H9 (cell line): ENCODE measurements around the gene DNAAF3. TPM values are rescaled to one million over a fixed set of nuclear protein-coding genes. Genes with fewer than 3 reads are reported as not detected.

Experiments
- DNase-seq: peaks from one replicate; pipeline ENCODE4 v3.0.0-alpha.2; 2017
- H2AFZ ChIP-seq: one replicate; pipeline ENCODE4 v1.6.1; 2013; ENCODE audit warnings: mild to moderate bottlenecking, low read length, control low read depth, moderate library complexity
- H2AK5ac ChIP-seq: 2 replicates; pipeline ENCODE4 v1.6.1; 2013; ENCODE audit warnings: low read length, control low read depth, mixed read lengths; ENCODE audit not compliant: insufficient read length
- H2BK120ac ChIP-seq: one replicate; pipeline ENCODE4 v1.6.1; 2013; ENCODE audit warnings: low read depth, mild to moderate bottlenecking, low read length, control low read depth, inconsistent platforms; ENCODE audit not compliant: poor library complexity, severe bottlenecking
- H2BK12ac ChIP-seq: 2 replicates; pipeline ENCODE4 v1.6.1; 2013; ENCODE audit warnings: low read length, control low read depth, mixed read lengths, low read depth; ENCODE audit not compliant: insufficient read length
- H2BK15ac ChIP-seq: 2 replicates; pipeline ENCODE4 v1.6.1; 2013; ENCODE audit warnings: low read depth, low read length, control low read depth
- H2BK20ac ChIP-seq: one replicate; pipeline ENCODE4 v1.6.1; 2013; ENCODE audit warnings: low read depth, mild to moderate bottlenecking, low read length, control low read depth, inconsistent platforms; ENCODE audit not compliant: poor library complexity, severe bottlenecking
- H2BK5ac ChIP-seq: 2 replicates; pipeline ENCODE4 v1.6.1; 2013; ENCODE audit warnings: low read length, control low read depth, mixed read lengths; ENCODE audit not compliant: insufficient read length
- H3K14ac ChIP-seq: 2 replicates; pipeline ENCODE4 v1.6.1; 2013; ENCODE audit warnings: low read length, control low read depth; ENCODE audit not compliant: insufficient read depth
- H3K18ac ChIP-seq: 2 replicates; pipeline ENCODE4 v1.6.1; 2013; ENCODE audit warnings: low read depth, mild to moderate bottlenecking, mixed read lengths, low read length, control low read depth; ENCODE audit not compliant: insufficient read length
- H3K23ac ChIP-seq: 2 replicates; pipeline ENCODE4 v1.6.1; 2013; ENCODE audit warnings: low read length, control low read depth, mixed read lengths, low read depth; ENCODE audit not compliant: insufficient read length
- H3K23me2 ChIP-seq: 2 replicates; pipeline ENCODE4 v1.6.1; 2013; ENCODE audit warnings: low read depth, mild to moderate bottlenecking, mixed read lengths, low read length, control low read depth; ENCODE audit not compliant: insufficient read length, poor library complexity, severe bottlenecking
- H3K27ac ChIP-seq: 2 replicates; pipeline ENCODE4 v1.5.1; 2013; ENCODE audit warnings: low read length, control low read depth, mixed read lengths, low read depth; ENCODE audit not compliant: insufficient read length
- H3K27me3 ChIP-seq: 2 replicates; pipeline ENCODE4 v1.6.1; 2013; ENCODE audit warnings: low read length, control low read depth, inconsistent platforms; ENCODE audit not compliant: insufficient read depth
- H3K4ac ChIP-seq: 2 replicates; pipeline ENCODE4 v1.6.1; 2013; ENCODE audit warnings: low read depth, mild to moderate bottlenecking, control low read depth, inconsistent platforms, low read length, moderate library complexity
- H3K4me1 ChIP-seq: 2 replicates; pipeline ENCODE4 v1.6.1; 2013; ENCODE audit warnings: low read length, control low read depth, inconsistent platforms; ENCODE audit not compliant: insufficient read depth
- H3K4me2 ChIP-seq: 2 replicates; pipeline ENCODE4 v1.6.1; 2013; ENCODE audit warnings: low read length, control low read depth, mixed read lengths; ENCODE audit not compliant: insufficient read length, insufficient read depth
- H3K56ac ChIP-seq: 2 replicates; pipeline ENCODE4 v1.6.1; 2013; ENCODE audit warnings: low read depth, mild to moderate bottlenecking, mixed read lengths, low read length, control low read depth; ENCODE audit not compliant: insufficient read length
- H3K79me1 ChIP-seq: 2 replicates; pipeline ENCODE4 v1.6.1; 2013; ENCODE audit warnings: low read depth, mild to moderate bottlenecking, moderate library complexity, low read length, control low read depth, inconsistent platforms; ENCODE audit not compliant: insufficient read depth, poor library complexity, severe bottlenecking
- H3K79me2 ChIP-seq: 2 replicates; pipeline ENCODE4 v1.6.1; 2013; ENCODE audit warnings: low read length, control low read depth, inconsistent platforms; ENCODE audit not compliant: insufficient read depth
- H3K9ac ChIP-seq: 2 replicates; pipeline ENCODE4 v1.6.1; 2013; ENCODE audit warnings: low read length, control low read depth, mixed read lengths; ENCODE audit not compliant: insufficient read length; ENCODE audit errors: extremely low read depth
- H3K9me3 ChIP-seq: one replicate; pipeline ENCODE4 v1.6.1; 2013; ENCODE audit warnings: low read depth, low read length, inconsistent platforms; ENCODE audit not compliant: control insufficient read depth
- H3T11ph ChIP-seq: one replicate; pipeline ENCODE4 v1.6.1; 2013; ENCODE audit warnings: mild to moderate bottlenecking, low read length, control low read depth, inconsistent platforms
- H4K20me1 ChIP-seq: one replicate; pipeline ENCODE4 v1.6.1; 2013; ENCODE audit not compliant: control insufficient read depth, insufficient read length, insufficient read depth
- H4K5ac ChIP-seq: 2 replicates; pipeline ENCODE4 v1.6.1; 2013; ENCODE audit warnings: low read depth, mild to moderate bottlenecking, mixed read lengths, low read length, control low read depth; ENCODE audit not compliant: insufficient read length
- H4K8ac ChIP-seq: replicated peaks from 2 replicates; pipeline ENCODE4 v1.6.1; 2013; ENCODE audit warnings: low read length, control low read depth, mixed read lengths, low read depth; ENCODE audit not compliant: insufficient read length
- H4K91ac ChIP-seq: 2 replicates; pipeline ENCODE4 v1.6.1; 2013; ENCODE audit warnings: low read depth, mild to moderate bottlenecking, moderate library complexity, mixed read lengths, low read length, control low read depth; ENCODE audit not compliant: insufficient read length
- H3K27ac Mint-ChIP-seq, 3 experiments: 2 replicates in 2 of 3; 3 replicates in 1 of 3; pipeline ENCODE4 v1.8.0; 2020 to 2021; ENCODE audit warnings: mixed read lengths in 3 of 3, mild to moderate bottlenecking in 1 of 3, moderate library complexity in 1 of 3
- H3K27me3 Mint-ChIP-seq: 2 replicates; pipeline ENCODE4 v1.8.0; 2021; ENCODE audit warnings: low read depth, mild to moderate bottlenecking, moderate library complexity, mixed read lengths
- H3K36me3 Mint-ChIP-seq, 3 experiments: 2 replicates in 2 of 3; 3 replicates in 1 of 3; pipeline ENCODE4 v1.8.0; 2020 to 2021; ENCODE audit warnings: low read depth in 3 of 3, mixed read lengths in 3 of 3; ENCODE audit not compliant: insufficient read depth in 1 of 3
- H3K4me1 Mint-ChIP-seq, 2 experiments: 2 replicates each; pipeline ENCODE4 v1.8.0; 2020; ENCODE audit warnings: mixed read lengths in 2 of 2
- H3K4me3 Mint-ChIP-seq, 2 experiments: 2 replicates in 1 of 2; 3 replicates in 1 of 2; pipeline ENCODE4 v1.8.0; 2020 to 2021; ENCODE audit warnings: mild to moderate bottlenecking in 2 of 2, mixed read lengths in 2 of 2, moderate library complexity in 1 of 2
- H3K9me3 Mint-ChIP-seq, 2 experiments: 2 replicates in 1 of 2; 3 replicates in 1 of 2; pipeline ENCODE4 v1.8.0; 2020; ENCODE audit warnings: mild to moderate bottlenecking in 2 of 2, mixed read lengths in 2 of 2, moderate library complexity in 1 of 2
- WGBS: extraction: QIAGEN DNeasy Blood & Tissue Kit; methylation state at CpG from one replicate; pipeline ENCODE4 v1.1.7; 2013; ENCODE audit warnings: missing lambda C conversion rate, low lambda C conversion rate, mixed read lengths; ENCODE audit not compliant: insufficient read length; ENCODE audit errors: extremely low coverage; 5-methylcytosine and 5-hydroxymethylcytosine counted together
- total RNA-seq: library from RNA; stranded (reverse); gene quantifications from 2 replicates; pipeline ENCODE4 v1.2.1, GENCODE V29; 2021
- TF ChIP-seq, protein P1 (sequence below): fragments of 200-600 bp; sonication (generic); conservative IDR thresholded peaks from 3 replicates; pipeline ENCODE4 v1.8.0; 2021; ENCODE audit warnings: antibody characterized with exemption, mild to moderate bottlenecking

Gene DNAAF3
- total RNA-seq, 1 experiment from 2014 or later = 4.6 TPM

GRCh38 chr19:55153652-55154264, 12.7 kb downstream of the DNAAF3 start:
- Histone ChIP-seq H3K9ac (no peak overlapping the region), H4K20me1 (no peaks in the 10 kb centered on the region), H3K23ac (no peak overlapping the region), H3K4me1 (peaks cover 3% of the 10 kb centered on the region; the same call in 1 of the 2 replicates), H4K8ac (no peak overlapping the region), H3K18ac (no peak overlapping the region), H3T11ph (no peak overlapping the region), H3K4ac (no peak overlapping the region), H2BK5ac (no peak overlapping the region), H2AFZ (no peak overlapping the region), H4K5ac (no peak overlapping the region), H2AK5ac (no peak overlapping the region), H2BK20ac (no peak overlapping the region), H3K9me3 (no peaks in the 10 kb centered on the region), H2BK15ac (no peak overlapping the region), H3K4me2 (no peak overlapping the region), H3K56ac (no peak overlapping the region), H3K27ac (no peak overlapping the region), H3K79me2 (no peaks in the 10 kb centered on the region), H3K23me2 (peaks cover 8% of the 10 kb centered on the region), H3K14ac (no peak overlapping the region), H3K79me1 (no peaks in the 10 kb centered on the region), H3K27me3 (no peaks in the 10 kb centered on the region), H2BK120ac (no peak overlapping the region), H2BK12ac (no peak overlapping the region), H4K91ac (no peak overlapping the region)
- whole genome bisulfite sequencing = no CpG with 5 or more reads among the region's 12 CpGs
- H3K4me3 Mint-ChIP-seq = no peak overlapping the region
- H3K27me3 Mint-ChIP-seq = peaks cover 18% of the 10 kb centered on the region
- no peaks in the 10 kb centered on the region; a peak in 3 of 5 replicates for H3K9me3 Mint-ChIP-seq
- no peak overlapping the region for H3K27ac Mint-ChIP-seq
- peaks cover 25 to 39% (median 38%) of the 10 kb centered on the region in 3 experiments for H3K36me3 Mint-ChIP-seq
- DNase-seq = no peak
- peaks cover 20 to 22% of the 10 kb centered on the region in 2 experiments for H3K4me1 Mint-ChIP-seq
- TF ChIP-seq, protein P1, sequence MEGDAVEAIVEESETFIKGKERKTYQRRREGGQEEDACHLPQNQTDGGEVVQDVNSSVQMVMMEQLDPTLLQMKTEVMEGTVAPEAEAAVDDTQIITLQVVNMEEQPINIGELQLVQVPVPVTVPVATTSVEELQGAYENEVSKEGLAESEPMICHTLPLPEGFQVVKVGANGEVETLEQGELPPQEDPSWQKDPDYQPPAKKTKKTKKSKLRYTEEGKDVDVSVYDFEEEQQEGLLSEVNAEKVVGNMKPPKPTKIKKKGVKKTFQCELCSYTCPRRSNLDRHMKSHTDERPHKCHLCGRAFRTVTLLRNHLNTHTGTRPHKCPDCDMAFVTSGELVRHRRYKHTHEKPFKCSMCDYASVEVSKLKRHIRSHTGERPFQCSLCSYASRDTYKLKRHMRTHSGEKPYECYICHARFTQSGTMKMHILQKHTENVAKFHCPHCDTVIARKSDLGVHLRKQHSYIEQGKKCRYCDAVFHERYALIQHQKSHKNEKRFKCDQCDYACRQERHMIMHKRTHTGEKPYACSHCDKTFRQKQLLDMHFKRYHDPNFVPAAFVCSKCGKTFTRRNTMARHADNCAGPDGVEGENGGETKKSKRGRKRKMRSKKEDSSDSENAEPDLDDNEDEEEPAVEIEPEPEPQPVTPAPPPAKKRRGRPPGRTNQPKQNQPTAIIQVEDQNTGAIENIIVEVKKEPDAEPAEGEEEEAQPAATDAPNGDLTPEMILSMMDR = no peak
